ENCODE measurements around the gene BBS12.
"Not testable (repeated sequence)": the region's sequence is repeated elsewhere in the genome, so short reads cannot be mapped to it uniquely, and the experiment has no call there.

BBS12 gene

GRCh38 chr4:122766353-122766705 lies 33.8 kb downstream of the BBS12 start:
- no peak for DNase-seq

- DNase-seq: no peak
Observed at GRCh38 chr4:122766950-122767349, 34.4 kb downstream of the BBS12 start.

- DNase-seq: no peak
Observed at GRCh38 chr4:122771724-122772123, 39.2 kb downstream of the BBS12 start.

GRCh38 chr4:122772311-122772710 lies 39.8 kb downstream of the BBS12 start:
- no peak for DNase-seq

- DNase-seq: no peak
Observed at GRCh38 chr4:122772986-122773385, 40.5 kb downstream of the BBS12 start.

- DNase-seq: no peak
Observed at GRCh38 chr4:122775039-122775438, 42.5 kb downstream of the BBS12 start.

GRCh38 chr4:122775987-122776836 lies 43.7 kb downstream of the BBS12 start:
- no peak for DNase-seq

- DNase-seq: no peak
Observed at GRCh38 chr4:122776916-122777315, 44.4 kb downstream of the BBS12 start.

GRCh38 chr4:122777846-122778673 lies 45.6 kb downstream of the BBS12 start:
- DNase-seq: no peak

- no peak for DNase-seq
Observed at GRCh38 chr4:122781486-122781885, 49.0 kb downstream of the BBS12 start.

- DNase-seq: peak; percentile 18
Observed at GRCh38 chr4:122783301-122784215, 51.1 kb downstream of the BBS12 start.

GRCh38 chr4:122784261-122784660 lies 51.8 kb downstream of the BBS12 start:
- DNase-seq: no peak

- no peak for DNase-seq
Observed at GRCh38 chr4:122785099-122785498, 52.6 kb downstream of the BBS12 start.

GRCh38 chr4:122786296-122786695 lies 53.8 kb downstream of the BBS12 start:
- DNase-seq: not testable (repeated sequence)

GRCh38 chr4:122786920-122787319 lies 54.4 kb downstream of the BBS12 start:
- DNase-seq: not testable (repeated sequence)

GRCh38 chr4:122787940-122788339 lies 55.4 kb downstream of the BBS12 start:
- DNase-seq: no peak

- DNase-seq: no peak
Observed at GRCh38 chr4:122788935-122789334, 56.4 kb downstream of the BBS12 start.

- DNase-seq: no peak
Observed at GRCh38 chr4:122793811-122794210, 61.3 kb downstream of the BBS12 start.
